ENCODE results near the gene TAPBP.
A peak's percentile ranks its signal among the peaks of the same experiment; 100 is the strongest.
"Not testable (repeated sequence)": the region's sequence is repeated elsewhere in the genome, so short reads cannot be mapped to it uniquely, and the experiment has no call there.

Gene TAPBP

DNA sequence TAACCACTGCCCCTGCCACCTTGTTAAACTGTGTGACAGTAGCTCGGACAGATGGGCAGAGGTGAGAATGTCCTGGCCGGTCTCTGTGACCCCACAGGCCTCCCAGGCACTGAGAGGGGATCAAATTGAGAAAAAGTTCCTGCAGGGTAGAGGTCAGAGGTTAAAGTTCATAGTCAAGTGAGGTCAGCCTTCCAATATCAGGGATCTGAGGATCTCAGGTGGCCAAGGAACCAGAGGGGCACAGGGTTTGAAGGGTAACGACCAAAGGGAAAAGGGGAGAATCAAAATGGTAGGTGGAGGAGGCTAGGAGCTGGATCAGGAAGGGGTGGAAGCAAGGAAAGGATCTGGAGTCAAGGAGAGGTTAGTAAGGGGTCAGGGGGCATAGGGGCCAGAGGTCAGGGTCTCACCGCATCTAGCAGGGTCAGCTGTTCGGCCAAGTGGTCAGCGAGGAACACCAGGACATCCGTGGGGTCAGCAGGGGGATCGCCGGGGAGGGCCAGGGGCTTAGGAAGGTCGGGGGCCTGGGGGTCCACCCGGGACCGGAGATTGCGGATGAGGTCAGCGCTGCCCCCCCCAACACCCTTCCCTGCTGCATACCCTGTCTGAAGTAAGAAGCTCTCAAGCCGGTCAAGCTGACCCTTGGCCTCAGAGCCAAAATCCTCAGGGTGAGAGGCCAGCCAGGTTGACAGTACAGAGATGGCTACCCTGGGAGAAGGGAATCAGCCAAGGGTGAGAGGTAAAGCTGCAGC, 18.1 kb downstream of the TAPBP start:
- DNase-seq, result no peak

- no peak for DNase-seq
Measured at GRCh38 chr6:33294086-33294823, 19.6 kb downstream of the TAPBP start.

DNA sequence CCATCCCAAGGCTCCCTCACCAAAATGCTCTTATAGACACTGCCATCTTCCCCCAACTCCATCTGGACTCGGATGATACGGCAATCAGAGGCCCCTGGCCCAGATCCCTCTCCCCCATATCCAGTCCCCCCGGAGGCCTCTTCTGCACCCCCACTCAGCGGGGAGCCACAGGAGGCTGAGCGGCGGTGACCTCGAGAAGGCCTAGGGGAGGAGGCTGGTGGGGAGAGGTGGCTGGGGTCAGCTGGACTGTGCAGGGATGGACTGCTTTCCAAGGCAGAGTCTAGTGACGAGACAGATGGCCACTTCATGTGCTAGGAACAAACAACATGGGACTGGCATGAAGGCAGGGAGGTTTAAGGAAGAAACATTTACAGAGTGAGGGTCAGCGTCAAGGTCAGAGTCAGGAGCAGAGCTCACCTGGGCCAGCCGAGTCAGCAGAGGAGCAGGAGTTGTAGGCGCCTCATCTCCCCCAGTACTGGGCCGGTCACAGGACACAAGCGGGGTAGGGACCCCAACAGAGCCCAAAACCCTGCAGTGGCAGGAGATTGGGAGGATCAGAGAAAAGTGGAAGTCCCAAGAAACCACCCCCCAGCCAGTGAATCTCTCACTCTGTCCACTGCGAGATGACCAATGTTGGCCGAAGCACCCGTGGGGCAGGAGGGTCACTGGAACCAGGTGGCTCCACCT, 20.7 kb downstream of the TAPBP start:
- DNase-seq, result no peak

GRCh38 chr6:33290459-33290858, 23.4 kb downstream of the TAPBP start:
- DNase-seq, result no peak

GRCh38 chr6:33289784-33290315, 24.0 kb downstream of the TAPBP start:
- no peak for DNase-seq

DNA sequence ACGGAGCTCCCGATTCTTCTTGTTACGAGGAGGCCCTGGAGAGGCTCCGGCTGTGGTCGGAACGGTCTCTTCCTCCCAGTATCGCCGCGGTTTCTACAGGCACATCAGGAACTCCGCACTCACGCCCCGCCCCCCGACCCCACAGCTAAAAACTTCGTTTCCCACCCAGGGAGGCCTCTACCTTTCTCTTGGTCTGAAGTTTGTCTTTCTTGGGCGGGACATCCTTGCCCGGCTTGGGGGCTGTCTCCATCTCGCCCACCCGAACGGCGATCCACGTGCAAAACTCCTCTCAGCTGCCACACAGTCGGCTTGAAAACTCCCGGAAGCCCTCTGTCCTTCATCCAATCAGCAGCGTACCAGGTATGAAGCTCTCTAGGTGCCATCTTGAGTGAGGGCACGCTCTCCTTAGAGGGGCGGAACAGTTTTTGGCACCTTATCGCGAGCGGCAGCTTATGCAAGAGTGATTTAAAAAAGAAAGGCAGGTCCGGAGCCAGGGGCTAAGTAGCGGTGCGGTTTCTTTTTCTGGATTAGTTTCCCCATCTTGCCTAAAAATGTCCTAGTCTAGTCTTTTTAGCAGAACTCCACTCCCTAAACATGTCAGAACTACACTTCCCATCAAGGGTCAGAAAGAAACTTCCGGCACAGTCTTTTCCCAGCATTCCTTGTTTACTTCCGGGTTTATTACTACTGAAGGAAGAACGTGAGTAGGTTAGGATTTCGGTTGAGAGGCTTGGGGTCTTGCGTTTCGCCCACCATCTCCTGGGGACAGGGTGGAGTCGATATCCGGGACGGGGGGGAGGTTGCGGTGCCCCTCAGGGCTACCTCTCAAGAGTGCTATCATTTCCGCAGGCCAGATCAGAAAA, 24.7 kb downstream of the TAPBP start, which contains the start of the genes PFDN6 and WDR46:
TSS of gene PFDN6 (plus strand) at position 681 of the 863 bp plus-strand sequence. CDS start 256 bp downstream, outside the sequence.
TSS of gene WDR46 (minus strand) at position 319 of the 863 bp plus-strand sequence. CDS start at position 250, 69 bp downstream.
- DNase-seq, result peak; percentile 76

DNA sequence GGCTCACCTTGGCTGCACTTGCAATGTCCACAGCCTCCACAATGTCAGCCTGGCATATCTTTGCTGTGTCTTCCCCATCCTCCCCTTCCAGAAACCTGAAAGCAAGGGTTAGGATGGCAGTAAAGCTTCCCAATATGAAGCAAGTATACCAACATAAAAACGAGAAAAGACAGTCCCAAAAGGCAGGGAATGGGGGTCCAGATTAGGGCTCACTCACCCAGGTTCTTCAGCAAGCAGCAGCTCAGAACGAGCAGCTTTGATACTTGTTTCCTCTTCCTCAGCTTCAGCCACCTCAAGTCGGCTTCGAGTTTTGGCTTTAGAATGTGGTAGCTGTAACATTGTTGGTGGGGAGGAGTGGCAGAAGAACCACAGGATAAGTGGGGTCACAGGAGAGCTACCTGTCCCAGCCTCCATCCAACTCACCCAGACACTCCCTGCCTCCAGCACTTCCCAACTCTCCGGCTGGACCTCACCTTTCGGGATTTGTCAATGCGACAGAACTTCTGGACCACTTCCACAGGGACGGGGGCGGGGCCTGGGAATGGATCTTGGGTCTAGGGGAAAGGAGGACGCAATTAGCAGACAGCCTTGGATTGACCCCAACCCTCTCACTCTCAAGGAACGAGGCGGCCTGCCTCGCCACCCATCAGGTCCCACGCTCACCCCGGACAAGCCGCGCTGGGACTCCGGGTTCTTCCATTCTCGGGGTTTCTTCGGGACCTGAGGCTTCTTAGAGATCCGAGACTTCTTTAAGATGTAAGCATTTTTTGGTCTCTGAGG, 25.5 kb downstream of the TAPBP start:
- no peak for DNase-seq

- no peak for DNase-seq
Measured at GRCh38 chr6:33286946-33287914, 26.6 kb downstream of the TAPBP start.

- DNase-seq, result not testable (repeated sequence)
Measured at GRCh38 chr6:33285214-33285613, 28.7 kb downstream of the TAPBP start.

DNA sequence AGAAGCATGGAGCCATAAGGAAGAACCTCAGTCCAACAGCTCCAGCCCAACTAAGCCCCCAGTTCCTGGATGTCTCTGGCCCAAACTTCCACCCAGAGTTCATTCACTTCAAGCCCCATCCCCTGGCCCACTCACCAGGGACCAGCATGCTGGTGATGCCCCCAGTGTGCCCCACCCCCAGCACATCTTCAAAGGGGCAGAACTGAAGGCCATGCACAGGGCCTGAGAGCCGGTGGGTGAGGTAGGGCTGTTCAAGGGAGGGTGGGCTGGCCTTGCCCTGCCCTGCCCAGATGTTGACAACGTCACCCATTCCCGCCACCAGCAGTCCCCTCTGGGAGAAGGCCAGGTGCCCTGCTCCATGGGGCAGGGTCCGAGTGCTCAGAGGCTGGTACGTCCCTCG, 33.3 kb downstream of the TAPBP start:
- DNase-seq, result no peak

DNA sequence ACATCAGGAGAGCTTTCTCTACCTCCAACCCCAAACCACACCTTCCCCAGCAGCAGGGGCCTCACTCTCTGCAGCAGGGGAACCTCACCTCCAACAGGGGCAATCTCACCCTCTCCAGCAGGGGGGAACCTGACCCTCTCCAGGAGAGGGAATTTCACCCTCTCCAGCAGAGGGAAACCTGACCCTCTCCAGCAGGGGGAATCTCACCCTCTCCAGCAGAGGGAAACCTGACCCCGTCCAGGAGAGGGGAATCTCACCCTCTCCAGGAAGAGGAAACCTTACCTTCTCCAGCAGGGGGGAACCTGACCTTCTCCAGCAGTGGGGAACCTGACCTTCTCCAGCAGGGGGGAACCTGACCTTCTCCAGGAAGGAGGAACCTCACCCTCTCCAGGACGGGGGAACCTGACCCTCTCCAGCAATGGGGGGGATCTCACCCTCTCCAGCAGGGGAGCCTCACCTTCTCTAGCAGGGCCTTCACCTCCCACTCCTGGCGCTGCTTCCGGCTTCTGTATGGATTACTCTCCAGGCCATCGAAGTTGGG, 33.8 kb downstream of the TAPBP start:
- DNase-seq, result no peak

GRCh38 chr6:33279257-33279695, 34.6 kb downstream of the TAPBP start:
- no peak for DNase-seq

DNA sequence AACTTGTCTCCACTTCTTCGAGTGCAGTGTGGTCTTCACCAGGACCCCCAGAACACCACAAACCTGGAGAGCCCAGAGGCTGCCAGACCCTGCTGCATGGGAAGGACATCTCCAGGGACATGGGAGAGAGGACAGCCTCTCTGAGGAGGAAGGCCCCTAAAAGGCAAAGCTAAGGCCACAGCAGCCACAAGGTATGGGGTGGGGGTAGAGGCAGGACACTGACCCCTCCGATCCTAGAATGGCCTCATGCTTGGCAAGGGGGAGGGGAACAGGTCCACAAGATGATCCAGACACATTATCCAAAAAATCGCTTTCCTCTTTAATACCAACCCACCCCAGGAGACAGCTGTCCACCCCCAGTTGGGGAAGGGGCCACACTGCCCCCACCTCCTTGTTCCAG, 35.1 kb downstream of the TAPBP start:
- no peak for DNase-seq

- no peak for DNase-seq
Measured at GRCh38 chr6:33278392-33278741, 35.5 kb downstream of the TAPBP start.

DNA sequence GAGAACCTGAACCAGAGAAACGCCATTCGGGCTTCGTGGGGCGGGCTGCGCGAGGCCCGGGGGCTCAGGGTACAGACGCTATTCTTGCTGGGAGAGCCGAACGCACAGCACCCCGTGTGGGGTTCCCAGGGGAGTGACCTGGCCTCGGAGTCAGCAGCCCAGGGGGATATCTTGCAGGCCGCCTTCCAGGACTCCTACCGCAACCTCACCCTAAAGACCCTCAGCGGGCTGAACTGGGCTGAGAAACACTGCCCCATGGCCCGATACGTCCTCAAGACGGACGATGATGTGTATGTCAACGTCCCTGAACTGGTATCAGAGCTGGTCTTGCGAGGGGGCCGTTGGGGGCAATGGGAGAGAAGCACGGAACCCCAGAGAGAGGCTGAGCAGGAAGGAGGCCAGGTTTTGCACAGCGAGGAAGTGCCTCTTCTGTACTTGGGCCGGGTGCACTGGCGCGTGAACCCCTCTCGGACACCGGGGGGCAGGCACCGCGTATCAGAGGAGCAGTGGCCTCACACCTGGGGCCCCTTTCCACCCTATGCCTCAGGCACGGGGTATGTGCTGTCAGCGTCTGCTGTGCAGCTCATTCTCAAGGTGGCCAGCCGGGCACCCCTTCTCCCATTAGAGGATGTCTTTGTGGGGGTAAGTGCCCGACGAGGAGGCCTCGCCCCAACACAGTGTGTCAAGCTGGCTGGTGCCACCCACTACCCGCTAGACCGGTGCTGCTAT, 36.1 kb downstream of the TAPBP start:
- DNase-seq, result no peak

- DNase-seq, result no peak
Measured at GRCh38 chr6:33276864-33277662, 36.8 kb downstream of the TAPBP start, which contains the start of gene B3GALT4. Gene B3GALT4 (plus strand): TSS chr6:33277123. CDS start chr6:33277420, 297 bp downstream.

GRCh38 chr6:33276581-33276863, 37.4 kb downstream of the TAPBP start:
- no peak for DNase-seq

DNA sequence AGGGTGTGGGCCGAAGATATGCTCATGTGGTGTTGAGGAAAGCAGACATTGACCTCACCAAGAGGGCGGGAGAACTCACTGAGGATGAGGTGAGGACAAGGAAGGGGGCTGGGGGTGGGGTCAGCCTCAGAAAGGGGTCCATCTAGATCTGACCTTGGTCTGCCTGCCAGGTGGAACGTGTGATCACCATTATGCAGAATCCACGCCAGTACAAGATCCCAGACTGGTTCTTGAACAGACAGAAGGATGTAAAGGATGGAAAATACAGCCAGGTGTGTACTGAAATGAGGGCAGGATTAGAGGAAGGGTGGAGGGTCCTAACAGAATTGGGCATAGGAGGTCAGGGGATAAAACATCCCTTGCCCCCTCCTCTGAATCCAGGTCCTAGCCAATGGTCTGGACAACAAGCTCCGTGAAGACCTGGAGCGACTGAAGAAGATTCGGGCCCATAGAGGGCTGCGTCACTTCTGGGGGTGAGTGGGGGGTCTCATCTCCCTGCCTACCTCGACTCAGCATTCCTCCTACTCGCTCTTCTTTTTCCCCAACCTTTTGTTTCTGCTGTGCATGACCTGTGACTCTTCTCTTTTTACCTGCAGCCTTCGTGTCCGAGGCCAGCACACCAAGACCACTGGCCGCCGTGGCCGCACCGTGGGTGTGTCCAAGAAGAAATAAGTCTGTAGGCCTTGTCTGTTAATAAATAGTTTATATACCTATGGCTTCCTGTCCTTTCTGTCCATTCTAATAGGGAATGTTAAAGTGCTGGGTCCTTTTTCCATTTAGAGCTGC, 37.9 kb downstream of the TAPBP start:
- not testable (repeated sequence) for DNase-seq

All from NCI-H524 treated with DMSO at 0.1 percent for 48 hours (cell line).